Head of caudate nucleus (tissue), 42 donors: ENCODE measurements around the gene BCL6B.
"Not testable (repeated sequence)": the region's sequence is repeated elsewhere in the genome, so short reads cannot be mapped to it uniquely, and the experiment has no call there.

Experiments used
- DNase-seq, 42 donors: peaks; one replicate each; pipeline versions ENCODE4 v3.0.0 to v3.0.0-alpha.2; 2020 to 2021; ENCODE audit warnings: mixed read lengths in 7 of 42
- intact Hi-C: fragments of 100-400 bp; cut with DNase I; formaldehyde crosslinking; loops from one replicate; pipeline ENCODE4 v1.15.0; 2022

Gene BCL6B

DNA sequence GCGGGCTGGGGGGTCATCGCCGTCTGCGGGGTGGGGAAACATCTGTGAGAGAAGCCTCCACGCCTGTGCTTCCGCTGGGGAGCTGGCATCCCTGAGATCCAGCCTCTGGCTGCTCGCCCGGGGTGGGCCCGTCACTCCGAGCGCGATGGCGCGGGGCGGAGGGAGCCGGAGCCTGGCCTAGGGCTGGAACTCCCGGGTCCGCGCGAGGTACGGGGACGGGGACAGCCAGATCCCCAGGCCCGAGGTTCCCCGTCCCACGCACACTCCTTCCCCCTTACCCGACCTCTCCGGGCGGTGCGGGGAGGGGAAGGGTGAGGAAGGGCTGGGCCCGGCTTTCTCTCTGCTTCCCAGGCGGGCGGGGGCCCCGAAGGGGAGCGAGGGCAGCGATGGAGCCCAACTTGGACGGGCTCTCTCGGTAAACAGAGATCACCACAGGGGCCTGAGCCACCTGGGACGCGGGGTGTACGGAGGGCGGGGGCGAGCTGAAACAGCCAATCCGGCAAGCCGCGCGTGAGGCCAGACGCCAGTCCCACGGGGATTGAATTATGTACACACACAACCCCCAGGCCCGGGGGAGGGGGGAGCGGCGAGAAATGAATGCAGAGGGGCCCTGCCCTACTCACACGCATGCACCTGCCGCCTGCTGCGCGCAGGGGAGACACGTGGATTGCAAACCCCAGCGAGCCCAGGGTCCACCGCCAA lies 20.8 kb downstream of the BCL6B start, which contains the start of gene SLC16A11:
TSS of gene SLC16A11 (minus strand) at position 596 of the 702 bp plus-strand sequence. CDS start at position 17, 579 bp downstream.
- intact Hi-C loops, result no loop called here

DNA sequence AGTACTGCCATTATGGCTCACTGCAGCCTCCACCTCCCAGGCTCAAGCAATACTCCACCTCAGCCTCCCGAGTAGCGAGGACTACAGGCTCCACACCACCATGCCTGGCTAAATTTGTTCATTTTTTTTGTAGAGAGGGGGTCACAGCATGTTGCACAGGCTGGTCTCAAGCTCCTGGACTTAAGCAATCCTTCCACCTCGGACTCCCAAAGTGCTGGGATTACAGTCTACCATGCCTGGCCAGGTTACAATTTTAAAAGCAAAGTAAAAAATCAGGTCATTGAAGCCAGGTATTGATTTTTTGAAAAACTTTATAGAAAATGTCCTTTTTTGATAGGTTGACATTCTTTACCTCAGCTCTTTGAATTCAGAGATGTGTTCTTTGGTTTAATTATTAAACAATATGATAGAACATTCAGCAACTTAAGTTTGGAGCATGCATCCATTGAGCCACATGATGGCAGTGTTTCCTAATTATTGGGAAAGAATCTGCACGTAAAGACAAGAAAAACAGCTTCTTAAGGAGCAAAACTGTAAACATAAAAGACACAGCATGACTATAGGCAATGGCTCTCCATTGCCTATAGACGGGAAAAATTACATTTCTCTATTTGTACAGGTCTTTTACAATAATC lies 22.8 kb downstream of the BCL6B start:
- intact Hi-C loops, result no loop called here
- DNase-seq, result peak in 16 of 42 donors; percentile 26 to 73 (median 45)

More for the DNA sequence above, 20.8 kb downstream of the BCL6B start, which contains the start of gene SLC16A11:
- peak in 17 of 42 donors; percentile 25 to 62 (median 39) for DNase-seq

GRCh38 chr17:7046127-7046724 lies 23.4 kb downstream of the BCL6B start:
- DNase-seq, result peak in 27 of 42 donors; percentile 22 to 74 (median 45)
- intact Hi-C loops, result no loop called here

DNA sequence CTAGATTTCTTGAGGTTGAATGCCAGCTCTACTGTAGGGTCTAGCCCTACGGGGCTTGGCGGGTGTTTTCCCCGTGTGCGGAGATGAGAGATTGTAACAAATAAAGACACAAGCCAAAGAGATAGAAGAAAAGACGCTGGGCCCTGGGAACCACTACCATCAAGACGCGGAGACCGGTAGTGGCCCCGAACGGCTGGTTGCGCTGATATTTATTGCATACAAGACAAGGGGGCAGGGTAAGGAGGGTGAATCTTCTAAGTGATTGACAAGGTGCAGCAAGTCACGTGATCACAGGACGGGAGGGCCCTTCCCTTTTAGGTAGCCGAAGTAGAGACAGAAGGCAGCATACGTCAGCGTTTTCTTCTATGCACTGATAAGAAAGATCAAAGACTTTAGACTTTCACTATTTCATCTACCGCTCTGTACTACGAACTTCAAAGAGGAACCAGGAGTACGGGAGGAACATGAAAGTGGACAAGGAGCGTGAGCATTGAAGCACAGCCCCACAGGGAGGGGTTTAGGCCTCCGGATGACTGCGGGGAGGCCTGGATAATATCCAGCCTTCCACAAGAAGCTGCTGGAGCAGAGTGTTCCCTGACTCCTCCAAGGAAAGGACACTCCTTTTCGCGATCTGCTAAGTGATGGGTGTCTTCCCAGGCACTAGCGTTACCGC lies 24.0 kb downstream of the BCL6B start:
- DNase-seq, intact Hi-C loops: not testable (repeated sequence)

DNA sequence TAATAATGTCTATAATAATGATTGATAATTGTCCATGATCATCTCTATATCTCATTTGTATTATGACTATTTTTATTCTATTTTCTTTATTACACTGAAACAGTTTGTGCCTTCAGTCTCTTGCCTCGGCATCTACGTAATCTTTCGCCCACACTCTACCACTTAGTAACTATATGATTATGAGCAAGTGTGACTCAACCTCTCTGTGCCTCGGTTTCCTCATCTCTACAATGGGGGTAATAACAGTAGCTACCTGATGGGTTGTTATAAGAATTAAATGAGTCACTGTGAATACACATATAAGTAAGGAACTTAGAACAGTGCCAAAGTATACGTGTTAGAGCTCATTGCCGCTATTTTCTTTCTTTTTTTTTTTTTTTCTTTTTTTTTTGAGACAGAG lies 24.7 kb downstream of the BCL6B start:
- intact Hi-C loops, result no loop called here
- DNase-seq, result no peak

- intact Hi-C loops, result no loop called here
- DNase-seq, result no peak
Measured at GRCh38 chr17:7048968-7049367, 26.1 kb downstream of the BCL6B start.

GRCh38 chr17:7050583-7050982 lies 27.7 kb downstream of the BCL6B start:
- DNase-seq, result not testable (repeated sequence)
- intact Hi-C loops, result loop anchor here (5.0 kb wide), 1 partner anchor 87 kb away; no protein-coding TSS in a partner anchor

- no peak for DNase-seq
- intact Hi-C loops, result no loop called here
Measured at GRCh38 chr17:7056386-7056785, 33.5 kb downstream of the BCL6B start.

DNA sequence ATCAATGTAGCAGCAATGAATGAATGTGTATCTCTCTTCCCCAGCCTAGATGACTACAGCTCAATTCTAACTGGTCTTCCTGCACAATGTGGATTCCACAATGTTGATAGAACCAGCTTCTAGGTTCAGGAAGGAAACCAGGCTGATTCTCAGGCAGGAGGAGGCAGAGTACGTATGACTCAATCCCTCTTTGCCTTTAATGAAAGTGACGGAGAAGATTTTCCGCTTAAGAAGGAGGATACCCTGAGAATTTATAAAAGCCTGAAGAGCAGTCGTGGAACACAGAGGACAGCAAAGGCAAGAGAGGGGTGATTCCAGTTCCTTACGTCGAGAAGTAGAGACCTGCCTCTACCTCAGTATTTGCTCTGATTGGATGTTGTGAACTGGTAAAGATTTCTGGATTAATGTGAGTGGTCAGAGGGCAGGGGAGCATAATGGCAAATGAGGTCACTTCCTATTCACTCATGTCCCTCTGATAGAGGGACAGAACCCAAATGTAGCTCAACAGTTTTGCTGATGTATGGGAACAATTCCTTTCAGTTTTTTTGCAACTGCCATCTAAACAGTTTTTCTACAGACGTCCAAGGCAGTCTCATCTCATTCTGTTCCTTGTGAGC lies 36.1 kb downstream of the BCL6B start:
- DNase-seq, result peak in 3 of 42 donors; percentile 23 to 50 (median 41)
- intact Hi-C loops, result no loop called here

GRCh38 chr17:7060165-7060891 lies 37.5 kb downstream of the BCL6B start:
- DNase-seq, result peak in 34 of 42 donors; percentile 21 to 81 (median 48)
- intact Hi-C loops, result no loop called here

DNA sequence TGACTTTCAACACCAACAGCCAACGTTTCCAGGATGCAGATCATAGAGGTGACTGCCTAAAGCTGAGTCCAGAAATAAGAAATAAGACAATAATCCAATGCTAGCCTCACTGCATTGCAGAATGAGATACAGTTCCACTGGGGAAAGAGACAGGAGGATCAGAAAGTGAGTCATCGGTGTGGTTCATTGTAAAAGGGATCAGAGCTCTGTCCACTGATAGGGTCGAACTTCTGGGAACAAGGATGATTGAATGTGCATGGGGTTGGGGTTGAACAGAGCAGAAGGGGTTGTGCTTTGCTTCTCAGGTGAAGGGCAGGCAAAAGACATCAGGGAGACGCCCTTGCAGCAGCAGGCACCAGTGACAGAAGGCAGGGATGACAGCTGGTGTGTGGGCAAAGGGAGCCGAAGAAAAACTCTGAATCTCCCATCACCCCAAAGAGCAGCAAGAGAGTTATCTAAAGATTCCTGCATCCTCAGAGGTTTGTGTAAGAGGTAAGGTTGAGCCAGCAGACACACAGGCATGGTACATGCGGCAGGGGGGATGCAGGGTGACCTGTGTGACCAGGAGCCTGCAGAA lies 40.8 kb downstream of the BCL6B start:
- intact Hi-C loops, result no loop called here
- peak in 20 of 42 donors; percentile 6 to 66 (median 43) for DNase-seq

DNA sequence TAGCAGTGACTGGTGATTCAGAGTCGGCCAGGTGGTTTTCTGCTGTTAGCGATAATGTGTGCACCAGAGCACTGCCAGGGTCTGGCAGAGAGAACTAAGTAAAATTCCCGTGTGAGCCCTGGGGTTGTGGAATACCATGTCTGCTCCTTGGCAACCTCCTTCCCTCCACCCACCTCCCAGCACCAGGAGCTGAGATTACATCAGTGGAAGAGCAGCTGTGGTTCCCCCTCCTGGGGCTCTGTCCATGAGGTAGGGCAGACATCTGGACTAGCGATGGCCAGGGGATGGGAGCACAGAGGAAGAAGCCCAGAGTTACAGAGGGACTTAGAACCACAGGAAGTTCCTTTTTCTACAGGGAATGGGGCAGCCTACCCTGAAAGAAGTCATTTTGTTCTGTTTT lies 41.4 kb downstream of the BCL6B start:
- intact Hi-C loops, result no loop called here
- peak in 1 of 42 donors; percentile 21 for DNase-seq

DNA sequence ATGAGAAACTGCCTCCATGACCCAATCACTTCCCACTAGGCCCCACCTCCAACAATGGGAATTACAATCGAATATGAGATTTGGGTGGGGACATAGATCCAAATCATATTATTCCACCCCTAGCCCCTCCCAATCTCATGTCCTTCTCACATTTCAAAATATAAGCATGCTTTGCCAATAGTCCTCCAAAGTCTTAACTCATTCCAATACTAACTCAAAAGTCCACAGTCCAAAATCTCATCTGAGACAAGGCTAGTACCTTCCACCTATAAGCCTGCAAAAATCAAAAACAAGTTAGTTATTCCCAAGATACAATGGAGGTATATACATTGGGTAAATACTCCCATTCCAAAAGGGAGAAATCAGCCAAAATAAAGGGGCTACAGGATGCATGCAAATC lies 44.3 kb downstream of the BCL6B start:
- no peak for DNase-seq
- intact Hi-C loops, result no loop called here

GRCh38 chr17:7068268-7068667 lies 45.4 kb downstream of the BCL6B start:
- intact Hi-C loops, result no loop called here

DNA sequence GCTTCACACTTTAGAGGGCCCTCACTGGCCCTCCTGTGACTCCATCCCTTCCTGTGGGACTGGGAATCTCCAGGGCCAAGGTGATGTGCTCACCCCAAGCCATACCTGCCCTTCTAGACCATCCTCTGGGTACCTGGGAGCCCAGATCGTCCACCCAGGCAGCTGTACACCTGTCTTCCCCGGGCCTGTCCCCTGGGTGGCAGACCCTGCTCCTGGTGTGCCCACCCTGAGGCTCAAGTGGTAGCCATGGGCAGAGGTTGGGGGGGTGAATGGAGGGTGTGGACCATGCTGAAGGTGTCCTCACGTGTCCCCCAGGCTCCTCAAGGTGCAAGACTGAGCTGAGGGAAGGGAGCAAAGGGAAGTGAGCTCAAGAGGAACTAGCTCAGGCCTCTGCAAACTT lies 47.9 kb downstream of the BCL6B start:
- DNase-seq, result no peak
- intact Hi-C loops, result no loop called here

More at GRCh38 chr17:7068268-7068667, 45.4 kb downstream of the BCL6B start:
- DNase-seq, result no peak

- DNase-seq, result no peak
- intact Hi-C loops, result no loop called here
Measured at GRCh38 chr17:7072406-7072805, 49.6 kb downstream of the BCL6B start.

DNA sequence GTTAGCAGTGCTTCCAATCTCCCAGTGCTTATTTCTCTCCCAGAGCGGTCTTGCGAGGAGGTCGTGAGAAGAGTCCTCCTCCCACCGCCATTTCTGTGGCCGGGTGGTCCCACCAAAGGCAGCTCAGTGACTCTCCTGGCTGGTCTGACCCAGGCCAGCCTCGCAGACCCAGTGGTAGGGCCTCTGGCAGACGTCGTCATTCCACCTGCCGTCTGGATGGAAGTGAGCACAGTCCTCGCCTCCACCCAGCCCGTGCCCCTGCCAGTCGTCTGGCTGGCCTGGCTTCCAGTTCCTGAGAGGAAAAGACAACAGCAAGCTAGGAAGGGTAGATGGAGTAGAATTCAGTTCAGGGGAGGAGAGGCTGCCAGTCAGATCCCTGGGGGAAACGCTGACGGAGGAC lies 52.1 kb downstream of the BCL6B start:
- DNase-seq, result peak in 1 of 42 donors; percentile 12
- intact Hi-C loops, result no loop called here

- no peak for DNase-seq
- intact Hi-C loops, result no loop called here
Measured at GRCh38 chr17:7077911-7078546, 55.2 kb downstream of the BCL6B start.
